ENCODE measurements around the gene ANTXR1.

The ANTXR1 gene

GRCh38 chr2:69100220-69100723, 87.3 kb downstream of the ANTXR1 start:
- no peak for DNase-seq

DNA sequence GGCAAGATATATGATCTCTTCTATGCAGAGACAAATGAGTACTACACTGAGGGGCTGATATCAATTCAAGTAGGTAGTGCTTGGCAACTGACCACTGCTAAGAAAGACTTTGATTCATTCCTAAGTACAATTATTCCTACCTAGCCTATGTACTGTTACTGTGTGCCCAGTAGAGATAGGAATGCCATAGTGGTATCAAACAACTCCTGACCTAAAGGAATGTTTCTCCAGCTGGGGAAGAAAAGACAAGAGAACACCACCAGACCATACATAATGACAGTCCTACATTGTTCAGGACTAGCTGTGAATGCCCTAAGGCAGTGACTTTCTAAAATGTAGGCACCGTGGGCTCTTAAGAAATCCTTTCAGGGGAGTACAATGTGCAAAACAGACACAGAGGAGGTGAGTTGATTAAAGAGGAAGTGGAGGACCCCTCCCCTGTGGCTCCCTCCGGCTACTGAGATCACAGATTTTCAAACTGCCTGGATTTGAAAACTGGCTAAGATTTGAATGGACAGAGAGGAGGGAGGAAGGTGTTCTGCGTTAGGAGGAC, 89.1 kb downstream of the ANTXR1 start:
- DNase-seq, result no peak

DNA sequence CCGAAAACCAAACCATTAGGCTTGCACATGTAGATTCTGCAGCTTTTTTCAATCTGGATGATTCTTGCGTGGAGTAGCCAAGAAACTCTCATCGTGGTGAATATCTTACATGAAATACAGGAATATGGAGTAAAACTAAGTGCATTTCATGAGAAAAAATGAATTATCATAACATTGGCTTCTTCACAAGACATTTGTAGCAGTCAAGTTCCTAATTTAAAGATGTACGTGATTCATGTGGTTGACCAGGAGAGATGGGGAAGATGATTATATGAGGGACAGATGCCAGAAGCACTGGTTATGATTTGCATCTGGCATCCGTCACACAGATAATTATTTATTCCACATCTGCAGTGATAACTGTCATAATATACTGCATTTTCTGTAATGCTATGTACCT, 90.4 kb downstream of the ANTXR1 start:
- no peak for DNase-seq

DNA sequence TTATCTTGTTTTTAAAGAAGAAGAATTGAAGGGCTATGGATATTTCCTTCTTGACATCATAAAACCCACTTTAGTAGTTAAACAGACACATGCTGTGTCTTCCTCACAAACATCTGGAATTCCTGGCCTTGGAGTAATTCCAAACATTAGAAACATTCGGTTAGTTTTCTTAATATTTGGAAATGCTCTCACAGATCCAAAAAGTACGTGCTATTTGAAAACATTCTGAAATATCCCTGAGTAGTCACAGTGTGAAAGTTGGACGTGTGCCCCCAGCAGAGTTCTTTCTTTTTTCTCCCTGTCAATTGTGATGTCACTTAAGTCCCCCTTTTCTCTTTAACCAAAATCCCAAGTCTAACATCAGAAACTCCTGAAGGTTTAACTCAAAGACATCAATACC, 91.3 kb downstream of the ANTXR1 start:
- no peak for DNase-seq

GRCh38 chr2:69109255-69109654, 96.3 kb downstream of the ANTXR1 start:
- no peak for DNase-seq

GRCh38 chr2:69111076-69111475, 98.1 kb downstream of the ANTXR1 start:
- no peak for DNase-seq

DNA sequence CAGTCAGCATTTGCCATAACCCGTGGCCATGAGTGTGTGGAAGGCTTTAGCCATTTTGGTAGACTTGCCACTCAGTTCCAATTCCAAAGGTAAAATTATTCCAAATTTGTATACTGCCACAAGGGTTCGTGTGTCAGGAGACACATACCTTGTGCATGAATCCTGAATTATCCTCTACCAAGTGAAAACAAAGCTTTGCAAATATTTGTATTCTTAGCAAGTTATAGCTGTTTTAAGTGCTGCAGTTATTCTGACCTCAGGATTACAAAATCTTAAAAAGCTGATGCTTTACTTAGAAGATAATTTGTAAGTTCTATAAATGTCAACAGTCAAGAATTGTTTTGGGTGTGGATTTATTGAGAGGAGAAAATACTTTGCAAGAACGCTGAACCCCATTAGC, 100.6 kb downstream of the ANTXR1 start:
- DNase-seq, result no peak

DNA sequence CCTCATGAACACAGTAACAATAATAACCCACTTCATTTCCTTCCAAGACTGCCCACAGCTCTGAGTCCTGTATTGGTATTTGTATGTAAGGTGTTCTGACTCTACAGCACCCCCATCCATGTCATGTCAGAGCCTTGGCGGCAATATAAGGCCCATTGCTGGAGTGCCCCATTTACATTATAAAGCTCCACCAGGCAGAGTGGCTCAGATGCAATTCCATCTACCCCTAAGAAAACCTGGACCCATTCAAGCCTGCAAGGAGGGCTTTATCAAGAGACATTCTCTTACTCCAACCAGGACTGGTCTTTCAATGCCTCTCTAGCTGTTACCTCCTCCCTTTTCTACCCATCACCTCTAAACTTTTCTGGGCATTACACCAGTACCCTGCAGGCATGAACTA, 101.6 kb downstream of the ANTXR1 start:
- no peak for DNase-seq

GRCh38 chr2:69116438-69116837, 103.5 kb downstream of the ANTXR1 start:
- no peak for DNase-seq

DNA sequence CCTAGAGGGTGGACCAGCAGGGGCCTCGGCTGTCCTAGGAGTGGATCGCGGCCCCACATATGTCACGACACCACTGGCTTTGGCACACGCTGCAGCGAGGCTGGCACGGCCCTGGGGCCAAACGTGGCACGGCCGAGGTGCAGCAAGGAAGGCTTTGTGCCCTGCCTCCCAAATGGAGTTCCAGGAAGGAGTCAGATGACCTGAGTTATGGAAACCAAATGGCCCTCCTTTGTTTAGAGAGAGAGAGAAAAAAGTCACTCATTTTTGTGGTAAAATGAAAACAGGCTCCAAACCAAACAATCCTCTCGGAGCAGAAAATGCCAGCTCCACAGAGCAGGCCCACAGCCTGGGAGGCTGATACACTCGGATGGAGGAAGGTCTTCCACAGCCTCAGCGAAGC, 105.6 kb downstream of the ANTXR1 start:
- DNase-seq, result no peak

- no peak for DNase-seq
These were observed 106.3 kb downstream of the ANTXR1 start for GRCh38 chr2:69119104-69119894.

GRCh38 chr2:69122271-69122670, 109.3 kb downstream of the ANTXR1 start:
- no peak for DNase-seq

GRCh38 chr2:69123182-69123581, 110.2 kb downstream of the ANTXR1 start:
- DNase-seq, result no peak

DNA sequence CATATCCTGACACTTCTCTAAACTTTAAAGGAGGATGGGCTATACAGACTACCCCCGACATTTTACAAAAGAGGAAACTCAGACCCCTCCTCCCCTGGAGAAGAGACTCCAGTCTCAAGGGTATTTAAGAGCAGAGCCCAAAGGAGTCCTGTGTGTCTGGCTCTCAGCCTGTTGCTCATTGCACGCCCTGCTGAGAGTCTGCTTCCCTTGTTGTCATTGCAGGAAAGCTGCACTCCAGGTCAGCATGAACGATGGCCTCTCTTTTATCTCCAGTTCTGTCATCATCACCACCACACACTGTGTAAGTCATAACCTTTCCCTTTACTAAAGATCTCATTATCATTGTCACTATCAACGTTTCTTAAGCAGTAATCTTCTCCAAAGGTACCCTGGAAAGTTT, 111.4 kb downstream of the ANTXR1 start:
- DNase-seq, result no peak

GRCh38 chr2:69125816-69126215, 112.8 kb downstream of the ANTXR1 start:
- DNase-seq, result no peak

DNA sequence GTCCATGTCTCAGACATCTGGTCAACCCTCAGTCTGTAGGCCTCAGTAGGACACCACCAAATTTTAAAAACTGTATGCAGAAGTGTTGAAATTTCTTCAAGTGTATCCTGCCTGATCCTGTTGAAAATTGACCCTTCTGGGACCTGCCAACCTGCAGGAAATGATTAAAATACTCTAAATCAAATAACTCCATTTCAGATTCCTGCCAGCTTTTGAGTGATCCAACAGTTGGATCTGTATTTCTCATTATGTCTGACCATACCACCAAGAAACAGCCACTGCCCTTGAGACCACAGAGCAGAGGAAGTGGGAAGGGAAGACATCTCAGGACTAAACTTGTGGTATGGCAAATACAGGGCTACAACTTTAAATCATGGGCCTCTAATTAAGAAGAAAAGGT, 113.4 kb downstream of the ANTXR1 start:
- no peak for DNase-seq

DNA sequence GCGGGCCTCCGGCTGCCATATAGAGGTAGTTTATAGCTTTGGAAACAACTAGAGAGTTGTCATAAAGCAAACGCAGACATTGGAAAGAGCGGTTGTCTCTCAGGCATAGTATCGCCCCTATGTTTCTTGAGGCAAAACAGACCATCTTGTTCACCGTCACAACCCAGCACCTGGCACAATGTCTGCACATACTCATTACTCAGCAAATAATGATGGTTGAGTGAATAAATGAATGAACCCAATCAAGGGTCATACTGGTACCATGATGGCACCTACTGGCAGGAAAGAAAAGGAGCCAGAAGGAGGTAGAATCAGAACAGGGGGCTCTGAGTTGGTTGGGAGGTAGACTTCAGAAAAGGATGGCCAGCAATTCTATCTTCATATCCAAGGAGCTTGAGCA, 118.5 kb downstream of the ANTXR1 start:
- no peak for DNase-seq

DNA sequence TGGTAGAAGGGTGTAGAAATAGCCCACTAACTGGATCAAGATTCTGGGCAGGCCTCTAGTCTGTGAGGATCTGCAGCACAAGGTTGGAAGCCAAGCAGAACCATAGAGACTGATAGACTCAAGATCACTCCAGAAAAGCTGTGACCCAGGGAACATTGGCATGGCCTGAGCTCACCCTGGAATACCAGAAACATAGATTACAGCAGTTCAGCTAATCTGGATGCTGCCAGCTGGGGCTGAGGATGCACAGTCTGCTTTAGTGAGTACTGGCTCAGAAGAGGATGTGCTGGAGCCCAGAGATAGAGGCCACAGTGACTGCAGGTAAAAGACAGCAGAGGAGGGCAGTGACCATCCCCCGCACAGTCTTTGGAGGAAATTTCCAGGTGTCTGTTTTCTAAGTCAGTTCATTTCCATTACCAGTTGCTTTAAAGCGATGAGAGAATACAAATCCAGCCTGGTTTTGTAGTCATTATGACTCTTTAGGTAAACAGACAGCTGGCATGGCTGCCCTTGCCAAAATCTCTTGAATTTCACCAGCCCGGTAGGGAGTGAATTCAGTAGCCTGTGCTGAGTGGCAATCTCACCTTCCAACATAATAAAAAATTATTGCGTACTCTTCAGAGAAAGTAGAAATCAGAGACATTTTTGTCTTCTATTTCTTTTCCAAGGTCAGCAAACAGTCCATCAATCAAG, 119.2 kb downstream of the ANTXR1 start:
- no peak for DNase-seq

GRCh38 chr2:69132960-69133590, 120.1 kb downstream of the ANTXR1 start:
- DNase-seq, result no peak

DNA sequence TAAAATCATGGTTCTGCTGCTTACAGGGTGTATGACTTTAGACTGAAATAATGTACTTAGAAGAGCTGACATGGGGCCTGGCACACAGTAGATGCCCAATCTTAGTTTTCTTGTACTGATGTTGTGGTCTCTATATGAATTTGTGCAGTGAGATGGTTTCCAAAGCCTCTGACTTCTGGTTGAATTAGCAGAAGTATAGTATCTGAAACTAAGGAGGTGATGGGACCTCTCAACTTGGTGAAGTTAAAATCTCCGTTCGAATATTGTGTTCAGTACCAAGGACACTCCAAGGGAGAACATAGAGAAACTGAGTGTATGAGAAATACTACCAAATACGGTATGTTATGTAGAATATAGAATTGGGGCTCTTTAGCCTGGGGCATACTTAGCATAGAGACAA, 120.9 kb downstream of the ANTXR1 start:
- no peak for DNase-seq

DNA sequence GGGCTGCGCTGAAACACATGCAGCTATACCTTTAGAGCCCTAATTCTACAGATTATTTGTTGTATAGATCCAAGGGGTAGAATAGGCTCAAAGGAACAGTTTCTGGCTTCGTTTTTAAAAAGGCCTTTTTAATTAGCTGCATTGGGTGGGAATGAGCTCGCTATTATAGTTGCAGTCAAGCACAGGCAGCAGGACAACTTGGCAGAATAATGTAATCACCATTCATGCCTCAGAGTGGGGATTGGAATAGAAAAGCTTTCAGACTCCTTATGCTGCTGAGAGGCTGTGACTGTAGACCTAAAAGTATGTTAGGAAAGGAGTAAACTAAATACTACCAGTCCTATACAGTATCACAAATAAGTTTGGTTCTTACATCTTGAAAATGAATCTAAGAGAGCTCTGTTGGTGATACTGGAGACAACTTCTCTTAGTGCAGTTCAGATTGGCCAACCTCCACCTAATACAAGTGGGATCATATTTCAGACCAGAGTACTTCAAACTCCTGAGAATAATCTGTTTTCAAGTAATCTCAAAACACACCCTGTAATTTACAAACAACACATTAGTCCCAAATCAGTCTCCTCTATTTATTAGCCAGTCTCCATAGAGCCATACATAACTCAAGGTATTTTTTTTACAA, 121.4 kb downstream of the ANTXR1 start:
- no peak for DNase-seq

GRCh38 chr2:69138247-69138772, 125.3 kb downstream of the ANTXR1 start:
- DNase-seq, result no peak

Data from activated CD4-positive, alpha-beta T cell treated with anti-CD3 and anti-CD28 coated beads, Interleukin-2, amount 50 U/mL, for 1 hour (primary cell).